Measurements from ENCODE around the gene OBP2B.
"Not testable (repeated sequence)": the region's sequence is repeated elsewhere in the genome, so short reads cannot be mapped to it uniquely, and the experiment has no call there.

OBP2B gene

DNA sequence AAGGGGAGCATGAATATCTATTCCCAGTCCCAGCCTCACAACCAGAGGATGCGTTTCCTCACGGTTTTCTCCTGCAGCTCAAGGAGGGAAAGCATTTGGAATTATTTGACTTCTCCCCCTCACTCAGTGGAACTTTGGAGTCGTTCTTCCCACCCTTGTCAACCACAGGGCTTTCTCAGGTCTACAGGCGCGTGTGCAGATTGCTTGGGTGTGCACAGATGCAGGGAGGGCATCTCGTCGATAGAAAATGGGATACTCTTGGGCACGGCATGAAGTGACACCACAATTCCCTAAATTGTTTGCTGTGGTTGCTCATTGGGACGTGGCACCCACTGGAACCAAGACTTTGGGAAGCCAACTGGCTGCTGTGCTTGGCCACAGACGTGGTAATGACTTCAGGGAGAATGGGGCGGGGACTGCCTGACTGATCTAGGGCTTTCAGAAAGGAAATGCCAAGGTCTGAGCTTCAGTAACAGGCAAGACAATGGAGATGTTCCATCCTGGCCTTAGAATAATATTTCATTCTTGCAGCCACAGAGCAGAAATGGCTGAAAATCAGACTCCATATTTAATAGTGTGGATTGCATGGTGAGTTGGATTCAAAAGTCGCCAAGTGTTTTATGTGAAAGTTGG, 12.2 kb upstream of the OBP2B start:
- DNase-seq: no peak

DNA sequence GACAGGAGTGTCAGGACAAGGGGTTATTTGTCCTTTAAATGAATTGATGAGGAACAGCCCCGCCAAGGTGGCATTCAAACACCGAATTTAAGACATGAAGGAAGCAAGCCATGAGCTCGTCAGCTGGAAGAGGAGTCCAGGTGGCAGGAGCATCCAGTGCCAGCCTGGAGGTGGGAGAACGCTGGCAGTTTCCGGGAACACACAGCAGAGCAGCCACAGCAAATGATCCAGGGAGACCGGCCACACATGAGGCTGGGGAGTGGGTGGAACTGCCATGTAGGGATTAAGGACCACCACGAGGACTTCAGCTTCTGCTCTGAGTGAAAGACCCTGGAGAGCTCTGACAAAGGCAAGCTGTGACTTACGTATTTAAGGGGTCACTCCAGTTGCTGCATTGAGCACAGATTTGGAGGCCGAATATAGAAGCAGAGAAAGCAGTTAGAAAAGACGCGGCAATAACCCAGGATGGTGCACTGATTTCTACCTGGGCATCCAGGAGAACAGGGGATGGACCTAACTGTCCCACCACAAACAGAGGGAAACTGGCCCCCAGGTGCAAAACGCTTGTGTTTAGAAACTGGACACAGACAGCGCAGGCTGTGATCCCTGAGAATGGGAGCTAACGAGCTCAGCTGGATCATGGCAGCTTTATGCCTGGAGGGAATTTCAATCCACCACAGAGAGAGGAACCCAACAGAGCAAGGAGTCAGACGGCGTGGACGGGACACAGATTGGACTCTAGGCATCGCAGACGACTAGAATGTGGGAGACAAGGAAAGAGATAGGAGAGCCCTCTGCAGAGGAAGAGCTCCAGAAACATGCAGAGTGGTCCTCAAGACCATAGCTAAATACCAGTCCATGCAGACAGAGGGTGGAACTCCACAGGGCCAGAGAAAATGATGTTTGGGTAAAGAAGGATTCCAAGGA, 9.3 kb upstream of the OBP2B start:
- not testable (repeated sequence) for DNase-seq

DNA sequence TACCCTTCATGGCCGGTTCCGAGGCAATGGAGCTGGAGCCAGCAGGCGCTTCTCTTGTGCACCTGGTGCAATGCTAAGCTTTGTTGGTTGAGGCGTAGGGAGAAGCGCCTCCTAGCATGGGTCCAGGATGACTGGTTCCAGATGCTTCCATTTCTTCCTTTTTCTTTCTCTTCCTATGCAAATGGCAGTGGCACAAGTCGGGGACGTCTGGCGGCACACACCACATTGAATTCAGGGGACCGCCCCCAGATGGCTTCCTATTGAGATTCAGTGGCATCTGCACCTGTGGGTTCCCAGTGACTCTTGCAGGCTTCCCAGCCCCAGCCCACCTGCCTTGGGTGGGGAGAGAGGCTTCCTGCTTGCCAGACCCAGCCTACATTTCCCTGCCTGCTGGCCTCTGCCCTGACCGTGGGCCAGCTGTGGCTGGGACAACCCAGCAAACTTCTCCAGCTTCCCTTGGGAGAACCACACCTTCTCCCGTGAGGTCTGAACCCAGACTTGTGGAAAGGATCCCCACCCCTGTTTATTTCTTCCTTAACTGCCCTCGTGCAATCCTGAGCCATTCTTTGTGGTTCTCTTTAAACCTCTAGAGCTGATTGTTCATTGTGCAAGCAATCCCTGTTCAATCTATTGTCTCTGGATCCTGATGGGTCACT, 8.4 kb upstream of the OBP2B start:
- not testable (repeated sequence) for DNase-seq

DNA sequence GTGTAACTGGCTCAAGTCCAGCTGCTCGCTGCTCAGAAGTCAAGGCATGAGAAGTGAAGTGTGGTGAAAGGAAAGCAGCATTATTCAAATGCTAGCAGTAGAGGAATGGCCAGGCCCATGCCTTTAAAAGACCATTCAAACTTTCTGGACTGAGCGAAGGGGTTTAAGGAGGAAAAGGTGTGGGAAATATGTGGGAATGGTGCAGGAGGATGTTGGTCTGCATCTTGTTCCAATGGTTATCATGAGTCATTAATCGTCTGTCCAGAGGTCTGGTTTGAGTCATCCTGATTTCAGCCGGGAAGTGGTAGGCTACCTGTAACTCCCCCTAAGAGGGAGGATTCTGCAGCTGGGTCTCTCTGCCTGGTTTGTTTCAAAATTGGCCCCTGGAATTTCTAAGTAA, 5.2 kb upstream of the OBP2B start:
- not testable (repeated sequence) for DNase-seq

DNA sequence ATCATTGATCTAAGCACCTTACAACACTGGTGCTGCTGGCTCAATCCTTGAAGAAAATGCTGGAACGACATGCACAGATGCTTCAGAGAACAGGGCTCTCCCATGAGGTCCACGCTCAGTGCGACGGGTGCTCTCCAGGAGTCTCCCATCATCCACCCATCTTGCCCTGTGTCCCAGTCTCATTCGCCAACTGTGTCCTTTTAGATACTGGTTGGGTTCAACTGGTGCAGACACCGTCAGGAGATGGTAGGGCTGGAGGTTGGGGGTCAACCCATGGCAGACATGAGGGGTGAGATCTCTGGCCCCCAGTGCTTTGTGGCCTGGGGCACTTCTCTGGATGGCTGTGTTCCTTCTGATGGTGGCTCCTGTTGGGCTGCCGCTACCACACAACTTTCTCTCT, 1.6 kb upstream of the OBP2B start:
- DNase-seq: no peak

DNA sequence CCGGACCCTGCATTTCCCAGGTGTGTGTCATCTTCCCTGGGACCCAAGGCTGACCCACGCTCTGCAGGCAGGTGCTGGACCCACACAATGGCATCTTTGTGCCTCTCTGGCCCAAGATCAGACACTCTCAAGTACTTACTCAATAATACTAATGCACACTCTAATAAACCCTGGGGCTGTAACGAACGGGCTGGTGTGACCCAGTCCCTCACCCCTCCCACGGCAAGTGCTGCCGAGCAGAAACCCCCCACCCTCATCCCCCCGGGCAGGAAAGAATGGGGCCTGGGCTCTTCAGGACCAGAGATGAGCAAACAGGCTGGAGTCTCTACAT, 1.1 kb upstream of the OBP2B start:
- no peak for DNase-seq

DNA sequence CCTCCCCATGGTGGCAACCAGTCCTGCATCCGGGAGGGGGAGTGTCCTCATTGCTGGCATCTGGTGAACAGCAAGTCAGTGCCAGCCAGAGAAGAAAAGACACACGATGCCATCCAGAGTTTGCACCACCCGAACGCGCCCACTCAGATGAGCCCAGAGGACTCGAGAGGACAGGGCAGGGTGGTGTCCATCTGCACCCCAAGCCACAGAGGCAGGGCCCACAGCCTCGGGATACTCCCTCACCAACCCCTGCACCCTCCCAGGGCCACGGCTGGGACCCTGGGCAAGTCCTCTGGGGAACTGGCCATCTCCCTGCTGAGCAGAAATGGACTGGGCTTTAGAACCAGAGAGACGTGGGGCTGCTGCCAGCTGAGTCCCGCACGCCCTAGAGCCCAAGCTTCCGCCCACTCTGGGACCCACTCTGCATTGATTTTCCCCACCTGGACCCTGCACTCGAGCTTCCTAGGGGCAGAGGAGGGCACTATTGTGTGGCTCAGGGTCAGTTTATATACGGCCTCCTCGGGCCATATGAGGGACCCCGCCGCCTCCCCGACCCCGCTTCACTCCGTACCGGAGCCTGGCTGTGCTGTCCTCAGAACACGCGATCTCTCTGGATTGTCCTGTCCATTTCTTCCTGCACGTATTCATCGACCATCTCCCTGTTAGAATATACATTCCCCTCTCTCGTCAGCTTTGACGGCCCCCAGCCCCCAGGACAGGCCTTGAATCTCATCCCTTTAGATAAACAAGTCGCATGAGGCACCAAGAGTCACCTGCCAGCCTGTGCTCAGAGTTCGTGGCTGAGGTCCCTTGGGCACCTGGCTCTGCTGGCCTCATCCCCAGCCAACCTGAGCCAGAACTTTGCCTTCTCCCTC, 514 bp upstream of the OBP2B start:
- DNase-seq: not testable (repeated sequence)

DNA sequence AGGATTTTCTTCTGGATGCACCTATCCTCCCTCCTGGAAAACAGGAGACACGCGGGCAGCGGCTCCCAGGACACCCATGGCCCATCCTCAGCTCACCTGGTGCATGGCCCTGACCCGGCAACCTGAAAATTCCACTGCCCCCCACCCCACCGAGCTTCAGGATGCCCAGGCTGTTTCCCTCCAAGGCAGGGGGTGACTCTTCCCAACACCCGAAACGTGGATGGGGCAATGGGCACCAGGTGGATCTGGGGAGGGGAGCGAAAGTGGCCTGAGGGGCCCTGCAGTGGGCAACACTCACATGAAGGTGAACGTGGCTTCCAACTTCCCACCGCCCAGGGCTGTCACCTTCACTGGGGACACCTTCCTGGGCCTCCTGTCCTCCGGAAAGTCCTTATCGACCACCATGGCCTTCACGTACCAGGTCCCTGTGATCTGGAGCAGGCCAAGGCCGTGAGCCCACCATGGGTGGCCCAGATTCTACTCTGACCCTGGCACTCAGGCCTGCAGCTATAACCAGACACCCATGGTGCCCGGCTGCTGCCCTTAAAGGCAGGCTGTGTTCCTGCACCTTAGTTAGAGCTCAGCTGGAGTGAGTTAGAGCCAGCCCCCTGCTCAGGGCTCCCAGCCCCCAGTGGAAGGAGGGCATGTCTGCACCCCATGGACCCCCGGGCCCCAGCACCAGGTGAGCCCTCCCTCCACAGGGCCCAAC, 725 bp downstream of the OBP2B start:
- DNase-seq: not testable (repeated sequence)

DNA sequence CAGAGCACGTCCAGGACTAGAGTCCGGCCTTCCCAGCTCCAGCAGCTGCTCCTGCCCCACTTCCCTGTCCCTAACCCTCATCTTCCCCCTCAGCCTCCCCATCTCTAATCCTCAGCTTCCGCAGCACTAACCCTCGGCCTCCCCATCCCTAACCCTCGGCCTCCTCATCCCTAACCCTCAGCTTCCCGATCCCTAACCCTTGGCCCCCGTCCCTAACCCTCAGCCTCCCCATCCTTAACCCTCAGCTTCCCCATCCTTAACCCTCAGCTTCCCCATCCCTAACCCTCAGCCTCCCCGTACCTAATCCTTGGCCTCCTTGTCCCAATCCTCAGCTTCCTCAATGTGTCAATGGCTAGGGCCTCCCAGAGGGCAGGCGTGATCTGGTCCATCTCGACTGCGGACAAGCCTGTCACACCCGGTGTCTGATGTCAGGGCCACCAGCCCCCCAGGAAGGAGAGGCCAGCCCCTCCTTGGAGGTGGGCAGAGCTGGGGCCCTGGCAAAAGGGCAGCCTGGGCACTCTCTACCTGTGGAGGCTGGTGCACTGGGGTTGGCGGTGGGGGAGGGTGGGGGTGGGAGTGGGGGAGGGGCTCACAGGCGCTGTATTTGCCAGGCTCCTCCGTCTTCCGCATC, 1.4 kb downstream of the OBP2B start:
- DNase-seq: no peak

DNA sequence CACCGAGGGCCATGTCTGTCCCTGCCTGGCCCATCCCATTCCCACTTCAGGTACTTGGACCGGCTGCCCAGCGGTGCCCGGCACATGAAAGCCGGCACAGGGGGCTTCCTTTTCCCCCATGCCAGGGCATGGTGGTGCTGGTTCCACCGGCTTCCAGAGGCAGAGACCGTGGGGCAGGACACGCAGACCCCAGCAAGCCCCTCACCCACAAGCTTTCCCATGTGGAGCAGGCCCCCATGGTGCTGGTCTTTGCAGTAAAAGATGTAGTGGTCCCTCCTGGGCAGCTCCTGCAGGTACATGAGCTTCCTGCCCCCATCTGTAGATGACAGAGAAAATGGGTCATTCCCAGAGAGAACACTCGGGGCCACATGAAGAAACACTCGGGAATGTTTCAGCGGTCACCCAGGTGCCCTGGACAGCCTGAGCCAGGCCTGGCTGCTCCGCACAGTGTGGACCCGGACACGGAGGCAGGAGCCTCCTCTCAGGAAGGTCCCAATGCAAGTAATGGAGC, 2.0 kb downstream of the OBP2B start:
- no peak for DNase-seq

DNA sequence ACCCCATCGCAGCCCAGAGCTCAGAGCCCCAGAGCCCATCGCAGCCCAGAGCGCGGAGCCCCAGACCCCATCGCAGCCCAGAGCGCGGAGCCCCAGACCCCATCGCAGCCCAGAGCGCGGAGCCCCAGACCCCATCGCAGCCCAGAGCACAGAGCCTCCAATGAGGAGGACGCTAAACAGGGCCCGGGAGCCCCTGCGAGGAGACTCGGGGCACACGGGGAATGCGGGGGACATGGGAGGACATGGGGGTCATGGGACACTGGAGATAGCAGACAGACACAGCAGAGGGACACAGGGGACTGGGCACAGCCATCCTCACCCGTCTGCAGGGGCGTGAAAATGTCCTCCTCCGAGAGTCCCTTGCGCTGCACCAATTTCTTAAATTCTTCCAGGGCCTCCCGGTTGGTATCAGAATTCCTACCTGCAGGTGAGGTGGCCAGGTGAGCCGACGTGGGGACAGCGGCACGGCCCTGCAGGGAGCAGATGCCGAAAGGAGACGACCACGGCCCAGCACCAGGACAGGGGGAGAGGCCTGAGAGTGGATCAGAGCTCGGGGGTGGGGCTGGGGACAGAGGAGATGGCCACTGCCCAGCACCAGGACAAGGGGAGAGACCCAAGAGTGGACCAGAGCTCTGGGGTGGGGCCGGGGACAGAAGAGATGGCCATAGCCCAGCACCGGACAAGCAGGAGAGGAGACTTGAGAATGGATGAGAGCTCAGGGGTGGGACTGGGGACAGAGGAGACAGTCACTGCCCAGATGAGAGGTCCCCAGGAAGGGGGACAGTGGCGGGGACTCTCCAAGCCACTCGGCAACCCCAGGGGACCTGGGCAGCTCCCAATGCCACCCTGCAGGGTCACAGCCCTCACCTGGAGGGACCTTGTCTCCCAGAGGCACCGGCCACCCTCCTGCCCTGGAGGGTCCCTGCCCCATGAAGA, 2.8 kb downstream of the OBP2B start:
- DNase-seq: no peak

DNA sequence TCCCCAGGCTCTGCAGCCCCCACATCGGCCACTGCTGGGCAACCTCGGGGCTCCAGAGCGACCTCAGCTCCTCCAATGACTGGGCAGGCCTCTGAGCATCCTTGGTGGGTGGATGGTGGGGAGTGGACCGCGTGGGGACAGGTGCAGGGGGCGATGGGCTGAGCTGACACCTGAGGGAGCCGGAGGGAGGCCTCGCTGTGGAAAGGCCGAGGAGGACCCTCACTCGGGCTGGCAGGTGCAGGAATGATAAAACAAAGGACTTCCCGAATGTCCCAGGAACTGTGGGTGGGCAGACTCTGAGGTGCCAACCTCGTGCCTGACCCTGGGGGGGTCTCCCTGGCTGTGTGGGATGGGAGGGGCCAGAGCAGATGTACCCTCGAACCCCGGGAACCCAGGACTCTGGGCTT, 3.6 kb downstream of the OBP2B start:
- DNase-seq: not testable (repeated sequence)

DNA sequence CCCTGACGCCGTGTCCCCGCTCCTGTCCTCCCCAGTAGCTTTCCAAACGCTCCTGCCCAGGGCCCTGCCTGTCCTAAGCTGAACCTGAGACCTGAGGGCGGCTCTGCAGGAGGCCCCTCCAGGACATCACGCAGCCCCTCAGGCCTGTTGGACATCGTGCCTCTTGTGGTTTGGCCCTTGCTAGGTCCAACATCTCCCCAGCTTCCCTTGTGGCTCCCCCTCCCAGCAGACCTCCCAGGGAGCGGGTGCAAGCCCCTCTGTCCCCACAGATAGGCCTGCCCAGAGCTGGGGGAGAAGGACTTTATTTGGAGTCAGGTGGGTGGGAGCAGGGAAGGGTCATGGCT, 4.1 kb downstream of the OBP2B start:
- DNase-seq: no peak

DNA sequence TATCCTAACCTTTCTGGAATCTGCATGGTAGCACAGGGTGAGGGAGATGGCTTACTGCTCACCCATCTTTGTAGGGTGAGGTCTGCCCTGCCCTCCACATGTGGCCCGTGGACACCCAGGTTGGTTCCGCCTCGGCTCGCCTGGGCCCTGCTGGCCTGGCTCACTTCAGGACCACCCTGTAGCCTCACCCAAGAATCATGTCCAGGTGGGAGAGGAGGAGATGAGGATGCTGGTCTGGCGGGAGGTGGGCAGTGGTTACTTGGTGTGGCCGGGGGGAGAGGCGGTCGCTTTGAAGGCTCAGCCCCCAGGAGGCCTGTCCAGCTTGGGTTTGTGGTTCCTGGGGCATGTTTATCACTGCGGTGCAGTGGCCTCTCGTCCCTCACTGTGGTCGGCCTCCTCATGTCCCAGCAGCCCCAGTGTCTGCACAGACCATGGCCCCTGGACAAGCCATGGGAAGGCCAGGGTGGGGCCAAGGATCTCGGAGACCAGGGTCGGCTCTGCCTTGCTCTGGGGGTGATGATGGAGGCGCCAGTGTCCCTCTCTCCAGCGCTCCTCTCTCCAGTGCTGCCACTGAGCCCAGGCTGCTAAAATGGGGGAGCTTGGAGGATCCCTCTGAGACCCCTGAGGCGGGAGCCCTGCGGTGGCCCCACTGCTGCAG, 4.6 kb downstream of the OBP2B start:
- DNase-seq: no peak

DNA sequence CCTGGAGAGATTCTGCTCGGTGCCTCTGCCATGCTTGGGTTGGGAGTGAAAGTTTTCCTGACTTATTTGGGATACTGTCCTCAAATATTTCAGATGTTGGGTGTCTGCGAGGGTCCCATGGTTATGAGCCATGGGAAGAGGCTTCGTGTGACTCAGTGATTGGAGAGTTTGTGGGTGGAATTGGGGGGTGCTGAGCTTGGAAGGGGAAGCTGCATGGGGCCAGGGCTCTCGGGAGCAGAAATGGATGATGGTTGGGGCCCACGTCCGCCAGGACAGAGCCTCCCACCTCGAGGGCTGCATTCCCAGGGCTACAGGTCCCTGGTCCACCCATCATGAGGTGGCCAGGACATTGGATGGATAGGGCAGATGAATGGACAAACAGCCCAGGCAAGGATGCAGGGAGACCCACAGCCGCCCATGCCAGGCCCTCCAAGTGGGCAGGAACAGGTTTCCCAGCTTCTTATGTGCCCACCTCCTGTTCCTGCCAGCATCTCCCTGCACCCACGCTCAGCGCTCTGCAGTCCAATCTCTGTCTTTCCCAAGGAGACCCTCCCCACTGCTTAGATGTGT, 5.5 kb downstream of the OBP2B start:
- no peak for DNase-seq

DNA sequence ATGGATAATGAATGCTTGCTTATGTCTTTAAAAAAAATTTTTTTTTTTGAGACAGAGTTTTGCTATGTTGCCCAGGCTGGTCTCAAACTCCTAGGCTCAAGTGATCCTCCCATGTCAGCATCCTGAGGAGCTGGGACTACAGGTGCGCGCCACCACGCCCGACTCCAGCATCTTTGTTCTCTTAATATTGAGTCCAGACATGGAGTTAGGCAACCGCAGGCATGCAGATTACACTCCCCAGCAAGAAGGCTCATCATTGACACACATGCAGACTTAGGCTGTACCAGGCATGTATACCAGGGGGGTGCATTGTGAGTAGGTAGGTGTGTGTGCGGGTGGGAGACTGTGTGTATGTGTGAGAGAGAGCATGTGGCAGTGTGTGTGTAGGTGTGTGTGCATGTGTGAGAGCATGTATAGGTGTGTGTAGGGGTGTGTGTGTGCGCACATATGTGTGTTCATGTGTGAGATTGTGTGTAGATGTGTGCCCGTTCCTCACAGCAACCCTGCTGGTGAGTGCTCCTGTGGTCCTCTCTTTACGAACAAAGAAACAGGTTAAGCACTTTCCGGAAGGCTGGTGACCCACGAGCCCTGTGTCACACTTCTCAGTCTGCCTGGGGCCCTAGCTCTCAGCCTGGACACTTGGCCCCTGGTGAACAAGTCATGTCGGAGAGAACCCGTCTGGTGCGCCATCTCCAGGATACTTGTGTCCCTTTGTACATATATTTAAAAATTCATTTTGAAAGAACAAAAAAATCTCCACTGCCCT, 6.2 kb downstream of the OBP2B start:
- DNase-seq: no peak

DNA sequence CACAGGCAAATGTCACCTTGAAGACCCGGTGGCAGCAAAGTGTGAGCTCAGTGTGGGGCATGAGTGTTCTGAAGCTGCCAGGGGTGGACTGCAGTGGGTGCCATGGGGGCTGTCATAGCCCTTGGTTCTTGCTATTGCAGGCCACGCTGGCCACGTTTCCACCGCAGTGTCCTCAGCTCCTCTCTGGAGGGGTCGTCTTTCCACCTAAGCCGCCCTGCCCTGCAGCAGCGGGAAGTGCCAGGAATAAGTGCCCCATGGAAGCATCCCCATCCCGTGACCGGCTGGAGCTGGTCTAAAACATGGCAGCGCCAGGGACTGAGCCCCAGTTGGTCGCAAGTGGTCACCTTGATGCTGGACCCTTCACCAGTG, 6.9 kb downstream of the OBP2B start:
- DNase-seq: no peak

DNA sequence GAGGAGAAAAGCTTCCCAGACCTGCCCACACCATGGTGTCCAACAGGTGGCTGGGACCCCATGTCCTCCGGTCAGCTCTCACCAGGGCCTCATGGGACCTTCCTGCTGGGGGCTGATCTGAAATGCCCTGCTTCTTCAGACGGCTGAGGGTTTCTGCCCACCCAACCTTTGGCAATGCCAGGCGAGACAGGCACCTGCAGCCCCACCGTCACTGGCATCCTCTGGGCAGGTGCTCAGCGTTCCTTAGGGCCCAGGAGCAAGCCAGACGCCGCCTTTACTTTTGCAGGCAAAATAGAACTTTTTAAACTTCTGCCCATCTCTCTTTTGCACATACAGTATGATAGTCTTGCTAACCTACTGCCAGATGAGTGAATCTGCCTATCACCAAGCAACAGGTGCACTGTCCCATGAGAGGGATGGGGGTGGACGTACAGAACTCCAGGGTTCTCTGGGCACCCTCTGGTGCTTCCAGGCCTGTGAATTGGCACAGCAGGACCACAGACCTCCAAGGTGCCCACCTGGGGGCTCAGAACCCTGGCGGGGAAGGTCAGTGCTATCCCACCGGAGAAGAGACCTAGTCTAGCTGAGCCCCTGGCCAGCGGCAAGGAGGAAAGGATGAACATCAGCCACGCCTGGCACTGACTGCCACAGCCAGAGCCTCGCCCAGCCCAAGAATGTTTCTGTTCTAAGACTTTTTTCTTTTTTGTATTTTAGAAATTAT, 7.5 kb downstream of the OBP2B start:
- DNase-seq: no peak

All from inflammatory macrophage (primary cell).